HG02759 (cell line): Measurements from ENCODE around the gene GFOD2.

Source experiments
- ATAC-seq: cut with Tn5 transposase; IDR thresholded peaks from one replicate; pipeline ENCODE4 v1.9.1; 2021; ENCODE audit warnings: mild to moderate bottlenecking, moderate library complexity; ENCODE audit not compliant: unreplicated experiment

GFOD2 gene

GRCh38 chr16:67647681-67648080 lies 71.4 kb downstream of the GFOD2 start:
- no peak for ATAC-seq

GRCh38 chr16:67647111-67647651 lies 71.9 kb downstream of the GFOD2 start:
- no peak for ATAC-seq

GRCh38 chr16:67645397-67646121 lies 73.6 kb downstream of the GFOD2 start:
- no peak for ATAC-seq

GRCh38 chr16:67644038-67644437 lies 75.1 kb downstream of the GFOD2 start:
- no peak for ATAC-seq

GRCh38 chr16:67641779-67642708 lies 77.1 kb downstream of the GFOD2 start:
- no peak for ATAC-seq

GRCh38 chr16:67637625-67638024 lies 81.5 kb downstream of the GFOD2 start:
- ATAC-seq = no peak

- ATAC-seq = no peak
Observed at GRCh38 chr16:67636713-67637112, 82.4 kb downstream of the GFOD2 start.

- ATAC-seq = no peak
Observed at GRCh38 chr16:67632415-67633172, 86.5 kb downstream of the GFOD2 start.

- ATAC-seq = no peak
Observed at GRCh38 chr16:67628216-67628615, 90.9 kb downstream of the GFOD2 start.
